HG02588 (cell line): ENCODE results near the gene MUC5B.
"Not testable (repeated sequence)": the region's sequence is repeated elsewhere in the genome, so short reads cannot be mapped to it uniquely, and the experiment has no call there.

Source experiments
- ATAC-seq: cut with Tn5 transposase; IDR thresholded peaks from one replicate; pipeline ENCODE4 v1.9.1; 2021; ENCODE audit warnings: mild to moderate bottlenecking, moderate library complexity; ENCODE audit not compliant: unreplicated experiment

Gene MUC5B

GRCh38 chr11:1201395-1202153 is 21.3 kb upstream of the MUC5B start:
- ATAC-seq = no peak

GRCh38 chr11:1202154-1202775 is 20.6 kb upstream of the MUC5B start:
- no peak for ATAC-seq

GRCh38 chr11:1202776-1203504 is 19.9 kb upstream of the MUC5B start:
- ATAC-seq = no peak

GRCh38 chr11:1203505-1204271 is 19.2 kb upstream of the MUC5B start:
- no peak for ATAC-seq

- ATAC-seq = no peak
Measured at GRCh38 chr11:1204381-1205101, 18.3 kb upstream of the MUC5B start.

GRCh38 chr11:1205121-1205986 is 17.5 kb upstream of the MUC5B start:
- no peak for ATAC-seq

GRCh38 chr11:1205987-1206331 is 16.9 kb upstream of the MUC5B start:
- no peak for ATAC-seq

- no peak for ATAC-seq
Measured at GRCh38 chr11:1206391-1207271, 16.2 kb upstream of the MUC5B start.

GRCh38 chr11:1207401-1208143 is 15.3 kb upstream of the MUC5B start:
- ATAC-seq = no peak

- ATAC-seq = no peak
Measured at GRCh38 chr11:1208144-1208393, 14.8 kb upstream of the MUC5B start.

- ATAC-seq = no peak
Measured at GRCh38 chr11:1208394-1209261, 14.2 kb upstream of the MUC5B start.

GRCh38 chr11:1209371-1210057 is 13.4 kb upstream of the MUC5B start:
- no peak for ATAC-seq

GRCh38 chr11:1211838-1212237 is 11.0 kb upstream of the MUC5B start:
- no peak for ATAC-seq

GRCh38 chr11:1215826-1216225 is 7.0 kb upstream of the MUC5B start:
- not testable (repeated sequence) for ATAC-seq

GRCh38 chr11:1217151-1217550 is 5.7 kb upstream of the MUC5B start:
- no peak for ATAC-seq

GRCh38 chr11:1218256-1218787 is 4.5 kb upstream of the MUC5B start:
- no peak for ATAC-seq
